ENCODE data around the gene OTOF.

The OTOF gene

GRCh38 chr2:26424221-26424620 is 53.7 kb downstream of the OTOF start:
- DNase-seq (ENCODE audit: low read depth), result no peak
- no peak overlapping the region for H3K4me3 ChIP-seq (ENCODE audit: low read length)
- TF ChIP-seq CTCF (IDR thresholded peaks at IDR 0.05; ENCODE audit: insufficient read depth, low read depth, low read length, missing control alignments), result no peak

DNA sequence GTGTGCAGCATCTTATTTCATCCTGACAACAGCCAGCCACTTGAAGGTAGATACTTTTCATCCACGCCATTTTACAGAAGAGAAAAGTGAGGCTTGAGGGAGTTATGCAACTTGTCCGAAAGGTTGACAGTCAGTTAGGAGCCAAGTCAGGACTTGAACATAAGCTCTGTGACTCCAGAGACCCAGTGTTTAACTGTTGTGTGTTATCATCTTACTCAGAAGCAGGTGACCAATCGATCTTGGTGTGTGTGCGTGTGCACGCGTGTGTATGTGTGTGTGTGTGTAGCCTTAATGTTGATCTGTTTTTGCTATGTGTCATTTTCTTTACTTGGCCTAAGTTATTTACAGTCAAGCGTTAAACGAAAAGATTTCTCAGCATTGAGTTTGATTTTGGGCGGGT is 54.2 kb downstream of the OTOF start:
- TF ChIP-seq CTCF (IDR thresholded peaks at IDR 0.05; ENCODE audit: insufficient read depth, low read depth, low read length, missing control alignments), result no peak
- no peak for DNase-seq (ENCODE audit: low read depth)
- no peak overlapping the region for H3K4me3 ChIP-seq (ENCODE audit: low read length)

- DNase-seq (ENCODE audit: low read depth), result no peak
- no peak for TF ChIP-seq CTCF (IDR thresholded peaks at IDR 0.05; ENCODE audit: insufficient read depth, low read depth, low read length, missing control alignments)
- H3K4me3 ChIP-seq (ENCODE audit: low read length), result no peak overlapping the region
Observed at GRCh38 chr2:26422947-26423629, 54.8 kb downstream of the OTOF start.

DNA sequence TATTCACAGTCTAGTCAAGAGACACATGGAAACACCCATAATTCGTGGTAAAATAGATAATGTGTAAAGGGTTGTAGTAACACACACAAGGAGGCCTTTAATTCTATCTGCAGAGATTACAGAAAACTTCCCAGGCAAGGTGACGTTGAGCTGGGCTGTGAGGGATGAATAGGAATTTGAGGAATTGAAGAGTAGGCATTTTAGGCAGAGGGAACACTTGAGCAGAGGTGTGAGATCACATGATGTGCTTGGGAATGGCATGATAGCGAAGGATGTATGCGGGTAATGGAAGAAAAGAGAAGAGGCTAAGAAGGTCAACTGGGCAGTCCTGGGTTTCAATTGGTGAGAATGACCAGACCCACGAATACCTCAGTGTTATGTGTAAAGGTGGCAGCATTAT is 56.0 kb downstream of the OTOF start:
- no peak for TF ChIP-seq CTCF (IDR thresholded peaks at IDR 0.05; ENCODE audit: insufficient read depth, low read depth, low read length, missing control alignments)
- DNase-seq (ENCODE audit: low read depth), result no peak
- H3K4me3 ChIP-seq (ENCODE audit: low read length), result no peak overlapping the region

- no peak overlapping the region for H3K4me3 ChIP-seq (ENCODE audit: low read length)
- TF ChIP-seq CTCF (IDR thresholded peaks at IDR 0.05; ENCODE audit: insufficient read depth, low read depth, low read length, missing control alignments), result no peak
- no peak for DNase-seq (ENCODE audit: low read depth)
Observed at GRCh38 chr2:26414311-26414710, 63.6 kb downstream of the OTOF start.

DNA sequence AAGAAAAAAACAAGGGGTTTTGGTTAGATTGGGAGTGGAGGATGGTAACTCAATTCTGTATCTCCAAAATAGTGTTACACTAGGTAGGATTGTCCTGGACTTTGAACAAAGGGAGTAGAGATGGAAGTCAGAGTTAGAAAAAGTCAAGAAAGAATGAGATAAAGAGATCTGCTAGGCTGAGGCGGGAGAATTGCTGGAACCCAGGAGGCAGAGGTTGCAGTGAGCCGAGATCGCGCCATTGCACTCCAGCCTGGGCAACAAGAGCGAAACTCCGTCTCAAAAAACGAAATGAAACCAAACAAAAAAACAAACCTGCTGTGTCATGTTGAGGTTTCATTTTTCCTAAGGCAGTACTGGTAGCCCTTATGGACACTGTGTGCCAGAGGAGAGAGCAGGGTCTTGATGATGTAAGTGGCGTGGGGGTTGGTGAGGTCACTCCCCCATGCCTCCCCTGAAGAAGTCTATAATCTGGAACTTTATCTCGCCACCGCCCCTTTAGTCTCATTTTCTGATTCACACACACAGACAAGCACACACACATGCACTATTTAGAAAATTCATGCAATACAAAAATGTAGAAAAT is 65.7 kb downstream of the OTOF start:
- DNase-seq (ENCODE audit: low read depth), result no peak
- H3K4me3 ChIP-seq (ENCODE audit: low read length), result no peak overlapping the region

More for the DNA sequence above, 65.7 kb downstream of the OTOF start:
- no peak for TF ChIP-seq CTCF (IDR thresholded peaks at IDR 0.05; ENCODE audit: insufficient read depth, low read depth, low read length, missing control alignments)

Measured in epithelial cell of esophagus (primary cell).